Left lung (tissue), 10 donors: Measurements from ENCODE around the gene TRIM33. TPM values are rescaled to one million over a fixed set of nuclear protein-coding genes. Genes with fewer than 3 reads are reported as not detected.
"Not testable (repeated sequence)": the region's sequence is repeated elsewhere in the genome, so short reads cannot be mapped to it uniquely, and the experiment has no call there.

Experiments
- ATAC-seq: fragments of 200-7000 bp; cut with Tn5 transposase; one replicate; pipeline ENCODE4 v1.9.1; 2020; ENCODE audit warnings: moderate library complexity
- DNase-seq, 4 donors: peaks; one replicate each; pipeline ENCODE4 v3.0.0-alpha.2; 2013 to 2020
- H3K27ac ChIP-seq, 2 donors: fragments of 200-600 bp; sonication (generic) in 1 of 2; one replicate each; pipeline versions ENCODE4 v1.5.0 to v1.8.0; 2020 to 2021
- H3K27me3 ChIP-seq, 2 donors: fragments of 200-600 bp; sonication (generic) in 1 of 2; one replicate each; pipeline versions ENCODE4 v1.5.0 to v1.8.0; 2020 to 2021
- H3K36me3 ChIP-seq, 2 donors: fragments of 200-600 bp; sonication (generic) in 1 of 2; one replicate each; pipeline versions ENCODE4 v1.5.0 to v1.8.0; 2020 to 2021
- H3K4me1 ChIP-seq, 2 donors: fragments of 200-600 bp; one replicate each; pipeline ENCODE4 v1.8.0; 2021
- H3K4me3 ChIP-seq, 2 donors: fragments of 200-600 bp; sonication (generic) in 1 of 2; one replicate each; pipeline versions ENCODE4 v1.5.0 to v1.8.0; 2020 to 2021; ENCODE audit warnings: mild to moderate bottlenecking in 1 of 2
- H3K9me3 ChIP-seq, 2 donors: fragments of 200-600 bp; sonication (generic) in 1 of 2; one replicate each; pipeline versions ENCODE4 v1.5.0 to v1.8.0; 2020 to 2021
- intact Hi-C, 2 donors: fragments of 100-400 bp; cut with DNase I; formaldehyde crosslinking; loops; one replicate each; pipeline versions ENCODE4 v1.11.2 to v1.14.2; 2022
- polyA plus RNA-seq, 6 donors: library from polyadenylated mRNA; unstranded; fragments of 120-200 nt; gene quantifications; one replicate each; pipeline ENCODE4 v1.2.1, GENCODE V29; 2013; ENCODE audit not compliant: insufficient read length in 6 of 6
- total RNA-seq, 2 donors: library from RNA; stranded (reverse); fragmentation: NEBNext Ultra II Directional; extraction: Animal tissue kit (Norgen Biotek cat#: 25700); gene quantifications; one replicate each; pipeline ENCODE4 v1.2.1, GENCODE V29; 2021
- TF ChIP-seq, protein P1 (sequence below), 2 donors: fragments of 200-600 bp; sonication (generic) in 1 of 2; IDR thresholded peaks; one replicate each; pipeline versions ENCODE4 v1.5.0 to v1.8.0; 2021; ENCODE audit warnings: antibody characterized with exemption in 2 of 2
- donor health status: DM: no; HTN: yes; CAD: no.
- donor health status: DM: no; HTN: no; CAD: no.

Gene TRIM33
- total and polyA plus RNA-seq, 8 donors = 26.7 to 64.2 (median 53.0) TPM

DNA sequence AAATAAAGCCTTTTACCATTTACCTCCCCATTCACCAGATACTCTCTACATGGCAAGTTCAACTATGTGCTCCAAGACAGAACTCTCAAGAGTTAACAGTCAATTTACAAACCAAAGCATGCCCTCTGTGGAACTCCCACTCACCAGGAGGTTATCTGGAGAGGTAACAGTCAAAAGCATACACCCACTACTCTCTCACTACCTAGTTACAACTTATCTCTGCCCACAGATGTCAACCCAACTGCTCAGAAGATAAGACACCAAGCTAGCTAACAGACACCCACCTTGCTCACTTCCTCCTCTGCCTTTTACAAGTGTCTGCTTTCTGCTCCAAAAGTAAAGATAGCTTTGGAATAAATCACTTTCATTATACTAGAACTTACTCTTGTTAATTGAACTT lies 131.0 kb downstream of the TRIM33 start:
- H3K9me3 ChIP-seq = peaks cover 0 to 56% of the 10 kb centered on the region in 2 donors
- no peak overlapping the region for H3K4me3 ChIP-seq
- intact Hi-C loops = no loop called here

DNA sequence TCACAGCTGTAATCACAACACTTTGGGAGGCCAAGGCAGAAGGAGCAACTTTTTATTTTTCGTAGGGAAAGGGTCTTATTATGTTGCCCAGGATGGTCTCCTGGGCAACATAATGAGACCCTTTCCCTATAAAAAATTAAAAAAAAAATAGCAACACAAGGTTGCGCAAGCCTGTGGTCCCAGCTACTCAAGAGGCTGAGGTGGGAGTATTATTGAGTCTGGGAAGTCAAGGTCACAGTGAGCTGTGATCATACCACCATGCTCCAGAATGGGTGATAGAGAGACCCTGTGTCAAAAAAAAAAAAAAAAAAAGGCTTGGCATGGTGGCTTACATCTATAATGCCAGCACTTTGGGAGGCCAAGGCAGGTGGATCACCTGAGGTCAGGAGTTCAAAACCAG lies 131.6 kb downstream of the TRIM33 start:
- TF ChIP-seq, protein P1, sequence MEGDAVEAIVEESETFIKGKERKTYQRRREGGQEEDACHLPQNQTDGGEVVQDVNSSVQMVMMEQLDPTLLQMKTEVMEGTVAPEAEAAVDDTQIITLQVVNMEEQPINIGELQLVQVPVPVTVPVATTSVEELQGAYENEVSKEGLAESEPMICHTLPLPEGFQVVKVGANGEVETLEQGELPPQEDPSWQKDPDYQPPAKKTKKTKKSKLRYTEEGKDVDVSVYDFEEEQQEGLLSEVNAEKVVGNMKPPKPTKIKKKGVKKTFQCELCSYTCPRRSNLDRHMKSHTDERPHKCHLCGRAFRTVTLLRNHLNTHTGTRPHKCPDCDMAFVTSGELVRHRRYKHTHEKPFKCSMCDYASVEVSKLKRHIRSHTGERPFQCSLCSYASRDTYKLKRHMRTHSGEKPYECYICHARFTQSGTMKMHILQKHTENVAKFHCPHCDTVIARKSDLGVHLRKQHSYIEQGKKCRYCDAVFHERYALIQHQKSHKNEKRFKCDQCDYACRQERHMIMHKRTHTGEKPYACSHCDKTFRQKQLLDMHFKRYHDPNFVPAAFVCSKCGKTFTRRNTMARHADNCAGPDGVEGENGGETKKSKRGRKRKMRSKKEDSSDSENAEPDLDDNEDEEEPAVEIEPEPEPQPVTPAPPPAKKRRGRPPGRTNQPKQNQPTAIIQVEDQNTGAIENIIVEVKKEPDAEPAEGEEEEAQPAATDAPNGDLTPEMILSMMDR (IDR thresholded peaks at IDR 0.05) = no peak
- no peak overlapping the region for H3K27ac ChIP-seq
- intact Hi-C loops = no loop called here
- no peaks in the 10 kb centered on the region for H3K27me3 ChIP-seq
- H3K36me3 ChIP-seq = no peaks in the 10 kb centered on the region
- no peak for ATAC-seq
- no peak overlapping the region for H3K4me3 ChIP-seq
- peaks cover 0 to 56% of the 10 kb centered on the region in 2 donors for H3K9me3 ChIP-seq
- no peak for DNase-seq
- H3K4me1 ChIP-seq = no peaks in the 10 kb centered on the region

More for the DNA sequence above, 131.0 kb downstream of the TRIM33 start:
- ATAC-seq (no peak), DNase-seq (no peak)
- Histone ChIP-seq H3K36me3 (no peaks in the 10 kb centered on the region), H3K4me1 (no peaks in the 10 kb centered on the region), H3K27me3 (no peaks in the 10 kb centered on the region), H3K27ac (no peak overlapping the region)
- TF ChIP-seq, protein P1 (IDR thresholded peaks at IDR 0.05) = no peak

DNA sequence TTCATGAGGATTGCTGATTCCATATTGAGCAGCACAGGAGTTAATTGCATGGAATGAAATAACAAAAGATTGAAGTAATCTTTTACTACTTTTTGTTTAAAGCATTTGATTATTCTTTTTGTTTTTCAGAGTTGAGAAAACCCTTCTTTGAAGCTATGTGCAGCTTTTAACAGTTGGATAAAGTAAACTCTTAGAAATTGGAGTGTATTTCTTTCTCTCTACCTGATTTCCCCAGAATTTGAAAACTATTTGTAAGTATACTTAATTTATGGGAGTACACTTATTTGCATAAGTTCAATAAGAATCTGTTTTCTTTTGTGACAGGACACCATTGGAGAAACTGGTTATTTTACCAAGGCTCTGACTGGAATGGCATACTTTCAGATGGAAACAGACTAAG lies 133.6 kb downstream of the TRIM33 start:
- H3K9me3 ChIP-seq = peaks cover 0 to 56% of the 10 kb centered on the region in 2 donors

DNA sequence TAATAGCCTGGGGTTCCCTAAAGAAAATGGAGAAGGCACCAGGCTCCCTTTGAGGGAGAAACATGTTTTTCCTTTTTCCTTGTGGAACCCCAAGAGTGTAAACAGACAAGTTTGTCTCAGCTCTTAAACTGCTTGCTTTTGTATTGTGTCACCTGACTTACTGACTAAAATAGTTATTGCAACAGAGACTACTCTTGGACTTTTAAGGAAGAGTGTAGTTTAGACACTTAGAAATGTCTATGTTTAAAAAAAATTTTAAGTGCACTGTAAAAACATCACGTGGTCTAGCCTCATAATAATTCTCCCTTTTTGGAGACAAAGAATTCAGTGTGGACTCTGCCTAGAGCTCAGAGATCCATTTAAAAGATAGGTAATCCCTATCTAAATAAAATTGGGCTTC lies 141.1 kb downstream of the TRIM33 start:
- peaks cover 0 to 22% of the 10 kb centered on the region in 2 donors for H3K9me3 ChIP-seq
- H3K4me3 ChIP-seq = no peak overlapping the region
- intact Hi-C loops = no loop called here
- no peaks in the 10 kb centered on the region for H3K36me3 ChIP-seq
- H3K4me1 ChIP-seq = no peaks in the 10 kb centered on the region
- H3K27ac ChIP-seq = no peak overlapping the region
- DNase-seq = peak in 1 of 4 donors; percentile 14
- H3K27me3 ChIP-seq = no peaks in the 10 kb centered on the region
- TF ChIP-seq, protein P1 (IDR thresholded peaks at IDR 0.05) = no peak
- peak; percentile 76 for ATAC-seq

More for the DNA sequence above, 133.6 kb downstream of the TRIM33 start:
- intact Hi-C loops = no loop called here
- ATAC-seq (no peak), DNase-seq (no peak)
- Histone ChIP-seq H3K4me1 (no peaks in the 10 kb centered on the region), H3K4me3 (no peak overlapping the region), H3K27me3 (no peaks in the 10 kb centered on the region), H3K36me3 (no peaks in the 10 kb centered on the region), H3K27ac (no peak overlapping the region)
- TF ChIP-seq, protein P1 (IDR thresholded peaks at IDR 0.05) = no peak

DNA sequence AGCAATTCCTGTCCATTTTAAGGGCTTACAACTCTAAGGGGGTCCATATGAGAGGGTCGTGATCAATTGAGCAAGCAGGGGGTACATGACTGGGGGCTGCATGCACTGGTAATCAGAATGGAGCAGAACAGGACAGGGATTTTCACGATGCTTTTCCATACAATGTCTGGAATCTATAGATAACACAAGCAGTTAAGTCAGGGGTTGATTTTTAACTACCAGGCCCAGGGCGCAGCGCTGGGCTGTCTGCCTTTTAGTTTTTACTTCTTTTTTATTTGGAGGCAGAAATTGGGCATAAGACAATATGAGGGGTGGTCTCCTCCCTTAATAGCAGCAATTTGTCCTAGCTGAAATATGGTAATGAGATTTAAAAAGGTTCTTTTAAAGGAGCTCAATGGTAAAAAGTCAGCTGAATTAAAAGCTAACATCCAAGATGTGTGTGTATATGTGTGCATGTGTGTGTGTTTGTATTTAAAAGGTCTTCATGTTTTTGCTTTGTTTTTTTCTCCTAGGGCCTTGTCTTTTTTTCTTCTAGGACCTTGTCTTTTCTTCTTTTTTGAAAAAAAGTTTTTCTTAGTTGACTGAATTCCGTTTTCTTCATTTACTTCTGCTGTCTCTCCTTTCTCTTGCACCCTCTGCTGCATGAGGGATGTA lies 141.6 kb downstream of the TRIM33 start:
- intact Hi-C loops, ATAC-seq, H3K4me1 ChIP-seq, H3K27me3 ChIP-seq, DNase-seq, H3K36me3 ChIP-seq, H3K4me3 ChIP-seq, H3K27ac ChIP-seq: not testable (repeated sequence)
- peaks cover 0 to 22% of the 10 kb centered on the region in 2 donors for H3K9me3 ChIP-seq
